Measurements from ENCODE around the gene NGFR.
"Not testable (repeated sequence)": the region's sequence is repeated elsewhere in the genome, so short reads cannot be mapped to it uniquely, and the experiment has no call there.

The NGFR gene

DNA sequence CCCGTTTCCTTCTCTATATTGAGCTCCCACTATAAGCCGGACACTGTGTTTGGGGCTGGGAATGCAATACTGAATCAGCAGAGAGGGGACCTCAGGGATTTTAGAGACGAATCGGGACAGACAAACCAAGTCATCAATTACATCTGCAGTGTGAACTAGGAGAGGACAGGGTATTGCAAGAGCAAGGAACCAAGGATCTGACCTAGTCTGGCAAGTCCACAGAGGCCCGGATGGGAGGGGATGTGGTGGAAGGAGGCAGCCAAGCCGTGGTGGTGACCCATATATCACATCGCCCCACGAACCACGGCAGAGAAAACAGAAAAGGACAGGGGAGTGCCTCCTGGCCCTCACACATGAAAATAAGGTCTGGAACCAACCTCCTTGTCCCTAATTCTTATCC, 52.5 kb downstream of the NGFR start:
- no peak for DNase-seq

DNA sequence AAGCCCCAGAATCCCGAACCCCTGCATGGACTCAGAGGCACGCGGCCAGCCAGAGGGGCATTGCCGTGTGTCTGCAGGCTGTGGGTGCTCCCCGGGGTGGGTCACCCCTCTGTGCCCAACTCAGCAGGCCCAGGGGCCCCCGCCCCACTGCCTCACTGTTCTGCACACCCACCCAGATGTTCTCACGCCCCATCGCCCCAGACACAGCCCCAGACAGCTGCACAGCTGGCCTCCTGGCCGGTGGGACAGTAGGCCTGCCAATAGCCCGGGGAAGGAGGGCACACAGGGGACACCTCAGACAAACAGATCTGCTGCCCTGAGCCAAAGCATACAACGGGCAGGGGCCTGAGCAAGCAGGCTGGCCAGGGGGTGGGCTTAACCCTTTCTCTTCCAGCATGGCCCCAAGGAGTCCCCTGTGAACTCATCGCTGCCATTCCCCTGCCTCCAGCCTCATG, 53.0 kb downstream of the NGFR start:
- no peak for DNase-seq

DNA sequence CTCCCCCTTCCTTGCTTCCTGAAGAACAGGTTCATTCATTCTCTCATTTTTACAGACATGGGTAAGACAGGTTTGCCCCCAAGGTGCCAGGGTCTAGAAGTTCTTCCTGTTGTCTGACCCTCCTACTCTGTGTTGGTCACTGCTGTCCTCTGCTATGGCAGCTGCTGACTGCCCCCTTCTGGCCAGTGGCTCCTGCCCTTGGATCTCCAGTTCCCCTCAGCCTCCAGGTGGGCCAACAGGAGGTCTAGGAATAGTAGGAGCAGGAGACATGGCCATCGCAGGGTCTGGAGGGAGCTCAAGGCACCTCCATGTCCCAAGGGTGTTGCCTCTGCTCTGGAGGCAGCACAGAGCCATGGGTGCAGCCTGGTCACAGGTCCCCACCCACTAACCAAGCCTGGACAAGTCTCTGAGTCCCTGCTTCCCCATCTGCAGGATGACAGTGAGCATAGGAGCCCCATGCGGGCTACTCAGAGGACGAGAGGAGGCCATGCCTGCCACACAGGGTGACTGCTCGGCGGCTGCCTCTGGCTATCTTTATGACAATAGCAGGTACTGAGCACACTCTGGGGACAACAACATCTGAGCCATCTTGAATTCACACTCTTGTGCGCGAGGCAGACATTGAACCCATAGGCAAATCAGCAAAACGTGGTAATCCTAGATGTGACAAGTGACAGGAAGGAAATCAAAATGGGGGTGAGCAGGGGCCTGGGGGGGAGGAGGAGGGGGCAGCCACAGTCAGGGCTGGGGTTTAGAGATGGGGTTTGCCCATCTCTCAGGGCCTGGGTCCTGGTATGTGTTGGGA, 53.6 kb downstream of the NGFR start:
- DNase-seq = no peak

DNA sequence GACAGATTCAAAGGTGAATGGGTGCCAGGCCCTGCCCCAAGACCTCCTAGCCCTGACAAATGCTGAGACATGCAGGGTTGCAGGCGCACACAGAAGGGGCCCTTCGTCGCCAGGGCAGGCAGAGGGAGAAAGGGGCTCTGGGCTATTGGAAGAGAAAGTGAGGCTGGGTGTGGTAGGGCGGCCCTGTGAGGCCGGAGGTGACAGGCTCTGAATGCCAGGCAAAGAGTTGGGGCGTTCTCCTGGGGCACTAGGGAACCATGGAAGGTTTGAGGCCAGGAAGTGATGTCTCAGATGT, 54.2 kb downstream of the NGFR start:
- DNase-seq = no peak

DNA sequence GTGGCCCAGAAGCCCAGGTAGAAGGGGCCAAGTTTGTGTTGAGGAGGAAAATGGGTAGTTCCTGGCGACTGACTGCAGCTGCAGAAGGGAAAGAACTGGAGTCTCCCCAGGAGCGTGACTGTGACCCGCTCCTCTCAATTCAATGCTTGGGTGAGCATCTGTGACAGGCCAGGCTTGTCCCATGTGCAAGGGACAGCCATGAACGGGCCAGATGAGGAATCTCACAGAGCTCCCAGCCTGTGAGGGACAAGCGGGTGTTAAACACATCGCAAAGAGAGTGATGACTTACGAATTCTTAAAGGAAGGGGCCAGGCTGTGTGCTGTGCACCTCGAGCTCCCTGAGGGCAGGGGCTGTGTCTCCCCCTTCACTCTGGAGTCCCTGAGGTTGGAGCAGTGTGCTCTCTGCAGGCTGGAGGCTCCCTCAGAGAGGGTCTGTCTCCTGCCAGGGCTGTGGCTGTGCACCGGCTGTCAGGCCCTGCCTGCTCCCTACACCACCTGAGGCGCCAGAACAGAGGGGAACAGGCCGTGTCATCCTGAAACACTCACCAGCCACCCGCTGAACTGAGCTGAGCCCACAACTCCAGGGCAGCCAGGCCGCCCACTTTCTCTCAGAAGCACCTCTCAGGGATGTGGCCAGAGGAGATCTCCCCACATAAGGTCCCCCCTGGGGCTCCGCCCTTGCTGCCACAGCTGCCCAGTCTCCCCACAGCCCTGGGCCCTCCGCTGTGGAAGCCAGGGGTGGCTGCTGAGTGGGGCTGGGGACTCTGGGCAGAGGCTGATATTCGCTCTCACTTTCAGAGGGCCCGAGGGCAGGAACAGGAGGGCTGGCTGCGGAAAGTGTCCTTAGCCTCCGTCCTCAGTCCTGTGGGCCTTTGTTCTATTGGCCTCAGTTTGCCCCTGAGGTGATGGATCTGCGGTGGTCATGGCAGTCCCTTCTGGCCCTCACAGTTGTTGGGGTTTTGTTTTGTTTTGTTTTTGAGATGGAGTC, 54.9 kb downstream of the NGFR start:
- no peak for DNase-seq

DNA sequence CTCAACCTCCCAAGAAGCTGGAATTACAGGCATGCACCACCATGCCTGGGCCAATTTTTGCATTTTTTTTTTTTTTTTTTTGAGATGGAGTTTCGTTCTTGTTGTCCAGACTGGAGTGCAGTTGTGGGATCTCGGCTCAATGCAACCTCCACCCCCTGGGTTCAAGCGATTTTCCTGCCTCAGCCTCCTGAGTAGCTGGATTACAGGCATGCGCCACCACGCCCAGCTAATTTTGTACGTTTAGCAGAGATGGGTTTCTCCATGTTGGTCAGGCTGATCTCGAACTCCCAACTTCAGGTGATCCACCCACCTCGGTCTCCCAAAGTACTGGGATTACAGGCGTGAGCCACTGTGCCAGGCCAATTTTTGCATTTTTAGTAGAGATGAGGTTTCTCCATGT, 55.7 kb downstream of the NGFR start:
- DNase-seq = not testable (repeated sequence)

DNA sequence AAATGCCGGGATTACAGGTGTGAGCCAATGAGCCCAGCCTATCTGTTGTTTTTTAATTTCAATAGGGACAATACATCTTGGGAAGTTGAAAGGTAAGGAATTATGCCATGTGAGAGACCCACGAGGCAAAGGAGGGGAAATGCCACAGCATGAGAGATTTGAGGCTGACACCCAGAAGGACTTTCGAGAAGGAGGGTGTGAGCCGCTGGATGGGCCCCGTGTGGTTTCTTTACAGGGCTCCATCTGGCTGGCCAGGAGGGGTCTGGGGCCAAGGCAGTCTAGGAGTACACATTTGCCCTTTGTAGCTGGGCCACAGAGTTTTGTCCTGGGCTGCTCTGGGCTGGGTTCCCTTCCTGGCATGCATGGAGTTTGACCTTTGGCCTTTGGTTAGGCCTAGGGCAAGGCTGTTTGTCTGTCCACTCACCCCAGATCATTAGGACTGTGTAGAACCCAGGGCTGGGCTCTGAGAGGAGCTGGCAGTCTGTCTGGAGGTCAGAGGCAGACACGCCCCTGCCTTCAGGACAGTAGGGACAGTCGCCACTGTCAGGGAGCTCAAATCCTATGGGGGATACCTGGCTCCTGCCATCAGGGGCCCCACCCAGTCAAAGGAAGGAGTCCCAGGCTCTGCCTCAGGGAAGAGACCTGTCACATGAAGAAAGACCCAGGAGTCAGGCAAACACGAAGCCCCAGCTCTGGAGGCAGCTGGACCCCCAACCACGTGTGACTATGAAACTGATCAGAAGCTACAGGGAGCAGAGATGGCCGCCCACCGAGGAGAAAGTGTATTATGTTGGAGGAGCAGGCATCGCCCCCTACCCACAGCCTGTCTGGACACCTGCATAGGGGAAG, 56.4 kb downstream of the NGFR start:
- DNase-seq = no peak

DNA sequence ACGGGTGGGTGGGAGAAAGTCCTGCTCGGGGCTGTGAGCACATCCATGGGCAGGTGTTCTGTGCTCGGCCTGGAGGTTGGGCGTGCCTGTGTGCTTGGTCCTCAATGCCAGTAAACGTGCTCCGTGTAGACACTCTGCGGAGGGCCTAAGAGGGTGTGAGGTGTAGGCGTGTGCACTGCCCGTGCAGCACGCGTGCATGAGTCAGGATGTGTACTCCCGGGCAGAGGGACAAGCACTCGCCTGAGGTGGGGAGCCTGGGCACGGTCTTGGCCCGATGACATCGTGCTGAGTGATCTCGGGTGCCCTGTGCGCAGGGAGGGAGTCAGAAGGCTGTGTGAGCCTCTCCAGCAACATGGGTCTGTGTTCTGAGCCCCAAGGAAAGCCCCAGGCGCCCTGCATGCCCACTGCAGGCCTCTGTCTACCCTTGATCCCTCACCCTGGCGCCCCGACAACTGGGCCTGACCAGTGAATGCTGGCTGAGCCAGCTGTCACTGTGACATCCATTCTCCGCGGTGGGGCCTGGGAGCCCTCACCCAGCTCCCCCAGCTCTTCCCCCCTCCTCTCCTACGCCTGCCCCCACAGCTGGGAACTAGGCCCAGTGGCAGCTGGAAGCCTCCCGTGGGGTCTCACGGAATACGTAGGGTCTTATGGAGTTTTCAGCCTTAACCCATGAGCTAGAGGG, 57.1 kb downstream of the NGFR start:
- no peak for DNase-seq

DNA sequence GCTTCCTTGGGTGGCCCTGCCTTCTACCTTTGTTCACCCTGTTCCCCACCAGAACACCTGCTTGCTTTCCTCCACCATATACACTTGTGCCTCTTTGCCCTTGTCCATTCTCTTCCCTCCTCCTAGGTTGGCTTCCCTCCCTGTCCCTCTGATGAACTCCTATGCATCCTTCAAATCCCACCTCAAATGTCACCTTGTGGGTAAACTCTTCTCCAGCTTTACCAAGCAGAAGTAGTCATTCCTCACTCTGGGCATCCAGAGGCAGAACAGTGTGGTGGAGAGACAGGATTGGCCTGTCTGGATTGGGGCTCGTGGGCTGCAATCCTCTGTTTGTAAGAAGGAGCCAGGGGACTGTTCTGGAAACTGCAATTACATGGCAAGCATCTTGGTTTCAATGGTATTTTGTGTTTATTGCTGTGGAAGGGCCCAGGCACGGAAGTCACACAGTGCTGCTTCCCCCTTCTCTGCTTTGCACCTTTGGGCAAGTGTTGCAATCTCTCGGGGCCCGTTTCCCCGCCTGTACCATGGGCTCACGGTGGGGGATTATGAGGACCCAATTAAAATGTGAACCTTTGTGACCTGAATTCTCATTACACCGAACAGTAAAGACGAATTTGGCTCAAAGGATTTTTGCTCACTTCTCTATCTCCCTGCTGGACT, 58.7 kb downstream of the NGFR start:
- DNase-seq = no peak

DNA sequence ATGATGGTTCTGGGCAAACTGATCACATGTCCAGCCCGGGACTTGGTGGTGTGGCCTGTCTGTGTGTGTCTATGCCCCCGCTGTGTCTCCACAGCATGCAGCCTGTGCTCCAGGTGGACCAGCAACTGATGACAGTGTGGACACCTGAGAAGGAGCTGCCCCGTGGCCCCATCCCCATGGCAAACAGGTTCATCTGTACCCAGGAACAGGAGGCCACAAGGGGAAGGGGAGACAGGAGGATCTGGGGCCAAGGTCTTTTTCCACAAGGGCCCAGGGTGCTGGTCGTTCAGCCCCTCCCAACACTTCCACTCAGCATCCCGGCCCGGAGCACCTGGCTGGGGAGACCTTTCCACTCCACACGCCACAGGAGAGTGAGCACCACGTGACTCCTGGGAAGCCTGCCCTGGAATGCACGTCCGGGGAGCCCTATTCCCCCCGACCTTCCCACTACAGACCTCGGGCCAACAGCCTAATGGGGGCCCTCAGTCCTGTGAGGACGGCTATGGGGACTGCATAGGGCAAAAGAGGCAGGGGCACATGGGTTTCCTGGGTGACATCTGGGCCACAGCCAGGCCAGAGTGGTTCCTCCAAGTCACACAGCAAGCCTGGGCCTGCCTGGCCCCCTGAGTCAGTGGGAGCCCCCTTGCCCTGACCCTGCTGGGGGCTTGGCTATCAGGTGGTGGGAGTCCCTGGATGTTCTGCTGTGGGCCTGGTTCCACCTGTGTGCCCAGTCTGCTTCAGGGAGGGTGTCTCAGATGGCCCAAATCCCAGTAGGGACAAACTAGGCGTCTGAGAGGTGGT, 59.8 kb downstream of the NGFR start:
- no peak for DNase-seq

DNA sequence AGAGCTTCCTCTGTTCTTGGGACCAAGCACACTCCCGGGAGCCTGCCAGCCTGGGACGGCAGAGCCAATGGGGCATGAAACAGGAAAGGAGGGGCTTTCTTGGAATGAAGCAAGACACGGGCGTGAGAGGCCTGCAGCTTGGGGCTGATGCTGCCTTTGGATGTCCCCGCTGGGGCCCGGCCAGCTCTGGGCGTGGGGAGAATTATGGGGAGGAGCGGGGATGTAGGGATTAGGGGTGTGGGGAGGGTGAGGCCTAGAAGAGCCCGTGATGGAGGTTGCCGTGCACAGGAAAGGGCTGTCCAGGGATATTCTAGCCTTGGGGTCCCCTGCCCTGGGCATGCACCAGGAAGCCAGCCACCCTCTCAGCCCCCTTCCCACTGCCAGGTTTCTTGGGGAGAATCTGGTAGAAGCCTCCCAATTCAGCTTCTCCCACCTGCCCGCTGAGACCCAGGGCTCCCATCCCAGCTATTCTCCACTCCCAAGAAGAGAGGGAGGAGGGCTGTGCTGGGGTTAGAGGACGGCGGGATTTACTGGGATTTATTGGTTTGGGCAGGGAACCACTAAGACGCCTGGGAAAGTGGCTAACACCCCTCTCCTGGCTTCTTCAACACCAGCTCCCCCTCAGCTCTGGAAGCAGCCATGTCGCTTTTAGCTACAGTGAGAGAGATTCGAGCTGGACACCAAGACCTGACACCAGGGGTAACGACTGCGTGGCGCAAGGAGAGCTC, 60.6 kb downstream of the NGFR start:
- no peak for DNase-seq

DNA sequence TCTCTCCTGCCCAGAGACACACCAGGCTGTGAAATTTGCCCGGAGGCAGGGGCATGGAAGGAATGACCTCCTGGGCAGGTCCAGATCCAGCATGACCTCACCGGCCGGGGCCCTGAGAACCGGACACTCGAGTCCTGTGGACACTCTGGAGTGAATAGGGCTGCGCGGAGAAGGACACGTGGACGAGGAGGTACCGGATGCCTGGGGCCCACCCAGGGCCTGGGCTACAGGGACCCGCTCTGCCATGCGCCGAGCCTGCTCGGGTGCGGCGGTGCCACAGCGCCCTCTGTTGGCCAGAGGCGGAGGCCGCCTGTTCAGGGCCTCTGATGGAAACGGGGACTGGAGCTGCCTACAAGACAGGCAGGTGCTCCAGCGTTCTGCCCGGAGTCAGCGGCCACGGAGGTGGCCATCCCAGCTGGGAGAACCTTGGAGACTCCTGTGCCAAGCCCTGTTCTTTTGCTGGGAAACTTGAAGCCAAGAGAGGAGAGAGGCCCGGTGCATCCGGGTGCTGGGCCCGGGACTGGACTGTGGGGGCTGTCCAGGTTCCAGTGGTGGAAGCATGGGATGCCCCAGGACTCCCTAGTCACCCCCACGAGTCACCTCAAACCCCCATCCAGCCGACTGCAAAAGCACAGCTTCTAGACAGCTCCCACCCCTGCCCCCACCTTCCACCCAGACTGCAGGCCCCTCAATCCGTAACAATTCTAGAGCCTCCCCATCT, 61.3 kb downstream of the NGFR start:
- peak; percentile 77 for DNase-seq

DNA sequence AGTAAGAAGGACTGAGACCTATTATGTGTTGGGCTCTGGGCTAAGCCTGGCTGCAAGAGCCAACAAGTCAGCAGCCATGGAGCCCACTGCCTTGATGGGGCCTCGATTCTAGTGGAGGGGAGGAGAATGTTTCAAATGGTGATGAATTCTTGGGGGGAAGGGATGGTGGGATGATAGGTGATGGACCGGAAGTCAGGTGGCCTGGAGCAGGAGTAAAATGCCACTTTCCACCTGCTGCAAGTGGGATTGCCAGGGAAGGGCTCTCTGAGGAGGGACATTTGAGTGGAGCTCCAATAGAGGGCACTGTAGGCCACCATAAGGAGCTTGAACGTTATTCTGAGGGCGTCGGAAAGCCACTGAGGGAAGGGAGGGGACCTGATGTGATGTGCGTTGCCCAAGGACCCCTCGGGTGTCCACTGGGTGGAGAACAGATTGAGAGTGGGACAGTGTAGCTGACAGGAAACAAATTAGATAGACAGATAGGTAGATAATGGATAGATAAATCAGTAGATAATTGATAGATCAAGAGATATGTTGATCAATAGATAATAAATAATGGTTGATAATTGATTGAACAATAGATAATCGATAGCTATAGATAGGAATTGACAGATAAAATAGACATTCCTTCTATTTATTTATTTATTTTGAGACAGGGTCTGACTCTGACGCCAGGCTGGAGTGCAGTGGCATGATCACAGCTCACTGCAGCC, 62.4 kb downstream of the NGFR start:
- peak; percentile 80 for DNase-seq
